Stimulated activated CD4-positive, alpha-beta T cell treated with anti-CD3 and anti-CD28 coated beads, Interleukin-15, amount 100 ng/mL, for 1 hour (primary cell): ENCODE measurements around the gene PRR22.
"Not testable (repeated sequence)": the region's sequence is repeated elsewhere in the genome, so short reads cannot be mapped to it uniquely, and the experiment has no call there.

ENCODE experiments used
- DNase-seq, 2 donors: peaks; one replicate each; pipeline ENCODE4 v3.0.0-alpha.2; 2020; ENCODE audit warnings: low read depth in 1 of 2, low spot score in 1 of 2

Gene PRR22

DNA sequence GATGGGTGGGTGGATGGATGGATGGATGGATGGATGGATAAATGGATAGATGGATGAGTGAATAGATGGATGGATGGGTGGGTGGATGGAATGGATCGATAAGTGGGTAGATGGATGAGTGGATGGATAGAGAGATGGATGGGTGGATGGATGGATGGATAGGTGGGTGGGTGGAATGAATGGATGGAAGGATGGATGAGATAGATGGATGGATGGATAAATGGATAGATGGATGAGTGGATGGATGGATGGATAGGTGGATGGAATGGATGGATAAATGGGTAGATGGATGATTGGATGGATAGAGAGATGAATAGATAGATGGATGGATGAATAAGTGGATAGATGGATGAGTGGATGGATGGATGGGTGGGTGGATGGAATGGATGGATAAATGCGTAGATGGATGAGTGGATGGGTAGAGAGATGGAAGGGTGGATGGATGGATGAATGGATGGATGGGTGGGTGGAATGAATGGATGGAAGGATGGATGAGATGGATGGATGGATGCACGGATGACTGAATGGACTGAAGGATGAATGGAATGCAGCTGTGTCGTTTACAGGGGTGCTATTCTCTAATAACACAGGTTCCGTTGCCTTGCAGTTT is 21.8 kb downstream of the PRR22 start:
- DNase-seq = no peak

DNA sequence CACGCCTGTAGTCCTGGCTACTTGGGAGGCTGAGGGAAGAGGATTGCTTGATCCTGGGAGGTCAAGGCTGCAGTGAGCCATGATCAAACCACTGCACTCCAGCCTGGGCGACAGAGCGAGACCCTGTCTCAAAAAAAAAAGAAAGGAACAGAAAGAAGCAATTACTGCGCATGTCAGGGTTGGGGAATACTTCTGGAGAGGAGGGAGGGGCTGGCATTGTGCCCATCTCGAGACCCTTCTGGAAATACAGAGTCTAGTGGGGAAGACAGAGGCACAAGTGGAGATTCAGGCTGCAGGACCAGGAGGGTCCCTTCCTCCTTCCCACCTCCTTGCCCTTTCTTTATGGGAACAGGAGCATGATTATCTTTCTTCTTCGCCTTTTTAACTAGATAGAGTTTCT is 30.8 kb downstream of the PRR22 start:
- no peak for DNase-seq

DNA sequence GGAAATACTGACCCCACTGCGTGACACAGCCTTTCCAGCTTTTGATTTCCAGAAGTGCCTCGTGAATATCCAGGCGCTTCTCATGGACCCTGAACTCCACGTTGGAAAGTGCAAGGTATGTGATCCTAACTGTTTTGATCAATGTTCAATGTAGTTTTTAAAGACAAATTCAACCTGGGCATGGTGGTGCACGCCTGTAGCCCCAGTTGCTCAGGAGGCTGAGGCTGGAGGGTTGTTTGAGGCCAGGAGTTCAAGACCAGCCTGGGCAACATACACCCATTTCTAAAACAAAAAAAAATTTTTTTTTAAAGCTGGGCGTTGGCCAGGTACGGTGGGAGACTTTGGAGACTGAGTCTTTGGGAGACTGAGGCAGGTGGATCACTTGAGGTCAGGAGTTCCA is 32.8 kb downstream of the PRR22 start:
- no peak for DNase-seq

DNA sequence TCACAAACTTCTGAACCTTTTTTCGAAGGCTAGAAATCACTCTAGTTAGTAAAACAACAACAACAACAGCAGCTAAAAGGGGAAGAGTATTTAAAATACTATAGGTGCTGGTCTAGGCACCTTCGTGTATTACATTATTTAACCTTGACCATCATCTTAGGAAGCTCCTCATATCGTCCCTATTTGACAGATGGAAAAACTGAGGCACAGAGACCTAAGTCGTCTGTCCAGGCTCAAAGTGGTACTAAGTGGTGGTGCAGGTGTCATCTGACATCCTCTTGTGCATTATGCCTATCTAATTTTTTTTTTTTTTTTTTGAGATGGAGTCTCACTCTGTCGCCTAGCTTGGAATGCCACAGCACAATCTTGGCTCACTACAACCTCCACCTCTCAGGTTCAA is 35.0 kb downstream of the PRR22 start:
- no peak for DNase-seq

DNA sequence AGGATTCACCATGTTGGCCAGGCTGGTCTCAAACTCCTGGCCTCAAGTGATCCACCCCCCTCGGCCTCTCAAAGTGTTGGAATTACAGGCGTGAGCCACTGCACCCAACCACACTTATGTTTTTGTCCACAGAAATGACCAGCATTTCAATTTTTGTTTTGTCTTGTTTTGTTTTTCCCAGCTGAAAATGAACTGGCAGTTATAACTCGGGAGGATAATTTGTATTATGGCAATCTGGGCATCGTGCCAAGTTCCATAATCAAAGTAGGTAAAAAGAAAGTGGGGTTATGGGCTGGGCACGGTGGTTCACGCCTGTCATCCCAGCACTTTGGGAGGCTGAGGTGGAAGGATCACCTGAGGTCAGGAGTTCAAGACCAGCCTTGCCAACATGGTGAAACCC is 35.6 kb downstream of the PRR22 start:
- not testable (repeated sequence) for DNase-seq

DNA sequence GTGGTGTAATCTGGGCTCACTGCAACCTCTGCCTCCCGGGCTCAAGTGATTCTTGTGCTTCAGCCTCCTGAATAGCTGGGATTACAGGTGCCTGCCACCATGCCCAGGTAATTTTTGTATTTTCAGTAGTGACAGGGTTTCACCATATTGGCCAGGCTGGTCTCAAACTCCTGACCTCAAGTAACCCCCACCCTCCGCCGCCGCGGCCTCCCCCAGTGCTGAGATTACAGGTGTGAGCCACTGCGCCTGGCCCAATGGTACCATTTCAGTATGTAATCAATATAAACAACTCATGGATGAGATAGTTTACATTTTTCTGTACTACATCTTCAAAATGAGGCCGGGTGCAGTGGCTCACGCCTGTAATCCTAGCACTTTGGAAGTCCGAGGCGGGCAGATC is 39.5 kb downstream of the PRR22 start:
- DNase-seq = not testable (repeated sequence)

DNA sequence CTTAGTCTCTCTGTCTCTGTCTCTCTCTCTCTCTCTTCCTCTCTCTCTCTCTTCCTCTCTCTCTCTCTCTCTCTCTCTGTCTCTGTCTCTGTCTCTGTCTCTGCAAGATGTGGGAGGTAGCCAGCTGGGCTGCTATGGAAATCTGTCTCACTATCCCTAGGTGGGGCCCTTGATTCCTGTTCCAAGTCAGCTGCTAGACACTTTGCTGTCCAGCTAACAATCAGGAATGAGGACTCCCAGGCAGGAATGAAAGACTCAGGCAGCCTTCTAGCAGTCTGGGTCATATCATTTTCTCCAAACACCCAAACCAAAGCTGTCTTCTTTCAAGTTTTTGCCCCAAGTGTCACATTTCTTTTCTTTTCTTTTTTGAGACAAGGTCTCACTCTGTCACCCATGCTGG is 40.9 kb downstream of the PRR22 start:
- no peak for DNase-seq

DNA sequence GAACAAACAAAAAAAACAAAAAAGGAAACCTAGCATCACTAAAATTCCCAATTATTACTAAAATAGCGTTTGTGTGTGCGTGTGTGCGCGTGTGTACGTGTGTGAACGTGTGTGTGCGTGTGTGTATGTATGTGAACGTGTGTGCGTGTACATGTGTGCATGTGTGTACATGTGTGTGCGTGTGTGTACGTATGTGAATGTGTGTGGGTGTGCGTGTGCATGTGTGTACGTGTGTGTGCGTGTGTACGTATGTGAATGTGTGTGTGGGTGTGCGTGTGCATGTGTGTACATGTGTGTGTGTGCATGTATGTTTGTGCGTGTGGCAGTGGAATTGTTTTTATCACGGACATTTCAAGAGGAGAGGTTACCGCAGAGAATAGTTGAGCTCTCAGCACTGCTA is 42.5 kb downstream of the PRR22 start:
- DNase-seq = no peak

DNA sequence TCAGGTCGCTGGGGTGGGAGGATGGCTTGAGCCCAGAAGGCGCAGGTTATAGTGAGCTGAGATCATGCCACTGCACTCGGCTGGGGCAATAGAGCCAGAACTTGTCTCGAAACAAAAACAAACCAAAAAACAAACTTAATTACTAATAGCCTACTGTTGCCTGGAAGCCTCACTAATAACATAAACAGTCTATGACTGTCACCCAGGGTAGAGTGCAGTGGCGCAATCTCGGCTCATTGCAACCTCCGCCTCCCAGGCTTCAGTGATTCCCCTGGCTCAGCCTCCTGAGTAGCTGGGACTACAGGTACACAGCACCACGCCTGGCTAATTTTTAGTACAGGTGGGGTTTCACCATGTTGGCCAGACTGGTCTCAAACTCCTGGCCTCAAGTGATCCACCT is 46.1 kb downstream of the PRR22 start:
- DNase-seq = no peak

DNA sequence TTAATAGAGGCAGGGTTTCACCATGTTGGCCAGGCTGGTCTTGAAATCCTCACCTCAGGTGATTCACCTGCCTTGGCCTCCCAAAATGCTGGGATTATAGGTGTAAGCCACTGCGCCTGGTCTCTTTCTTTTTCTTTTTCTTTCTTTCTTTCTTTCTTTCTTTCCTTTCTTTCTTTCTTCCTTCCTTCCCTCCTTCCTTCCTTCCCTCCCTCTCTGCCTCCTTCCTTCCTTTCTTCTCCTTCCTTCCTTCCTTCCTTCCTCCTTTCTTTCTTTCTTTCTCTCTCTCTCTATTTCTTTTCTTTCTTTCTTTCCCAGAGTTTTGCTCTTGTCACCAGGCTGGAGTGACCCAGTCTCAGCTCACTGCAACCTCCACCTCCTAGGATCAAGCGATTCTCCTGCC is 51.4 kb downstream of the PRR22 start:
- DNase-seq = not testable (repeated sequence)
